Esophagus muscularis mucosa (tissue), 4 donors: ENCODE data around the gene HDAC1.

ENCODE experiments used
- CTCF ChIP-seq, 3 experiments: fragments of 200-600 bp in 2 of 3; fragments of 450-650 bp in 1 of 3; sonication (generic) in 2 of 3; IDR thresholded peaks; one replicate each; pipeline ENCODE4 v1.5.1; 2017 to 2019; ENCODE audit warnings: antibody characterized with exemption in 3 of 3, mild to moderate bottlenecking in 2 of 3, moderate library complexity in 1 of 3
- EP300 ChIP-seq: sonication (generic); formaldehyde crosslinking; IDR thresholded peaks from one replicate; pipeline ENCODE4 v1.6.1; 2017; ENCODE audit warnings: antibody characterized with exemption
- POLR2A ChIP-seq: fragments of 450-650 bp; IDR thresholded peaks from one replicate; pipeline ENCODE4 v1.6.1; 2017; ENCODE audit warnings: antibody characterized with exemption, moderate library complexity, mild to moderate bottlenecking, low read depth
- POLR2AphosphoS5 ChIP-seq, 2 donors: sonication (generic); formaldehyde crosslinking; IDR thresholded peaks; one replicate each; pipeline ENCODE4 v1.6.1; 2017; ENCODE audit warnings: antibody characterized with exemption in 2 of 2

- TF ChIP-seq CTCF (IDR thresholded peaks at IDR 0.05) (no peak), POLR2AphosphoS5 (IDR thresholded peaks at IDR 0.05) (no peak), EP300 (no peak), POLR2A (no peak)
Observed at GRCh38 chr1:32255072-32256071, 36.5 kb upstream of the HDAC1 start.
